ENCODE data around the gene SLC25A26. TPM values are rescaled to one million over a fixed set of nuclear protein-coding genes. Genes with fewer than 3 reads are reported as not detected.

SLC25A26 gene
- total RNA-seq, 1 experiment from 2014 or later, result 23.8 TPM

- no peak for TF ChIP-seq REST (IDR thresholded peaks at IDR 0.05; ENCODE audit: low read depth)
- no peak for TF ChIP-seq EGR1 (IDR thresholded peaks at IDR 0.05; ENCODE audit: low read depth)
- TF ChIP-seq FOSL1 (IDR thresholded peaks at IDR 0.05; ENCODE audit: low read depth), result no peak
- no peak for TF ChIP-seq CBX3 (IDR thresholded peaks at IDR 0.05; ENCODE audit: low read depth)
- no peak for TF ChIP-seq TCF7L2 (IDR thresholded peaks at IDR 0.05; ENCODE audit: borderline replicate concordance, extremely low read depth, insufficient read depth, insufficient read length)
- no peak for TF ChIP-seq ELF1 (IDR thresholded peaks at IDR 0.05; ENCODE audit: borderline replicate concordance, low read depth)
- TF ChIP-seq ATF3 (IDR thresholded peaks at IDR 0.05), result no peak
- no peak for TF ChIP-seq EZH2 (IDR thresholded peaks at IDR 0.05)
- TF ChIP-seq SP1 (IDR thresholded peaks at IDR 0.05; ENCODE audit: low read depth), result no peak
- TF ChIP-seq POLR2AphosphoS5 (IDR thresholded peaks at IDR 0.05; ENCODE audit: low read depth, low read length), result no peak
- TF ChIP-seq ZBTB33 (IDR thresholded peaks at IDR 0.05; ENCODE audit: extremely low read depth, insufficient replicate concordance, low read length), result no peak
- TF ChIP-seq CEBPB (IDR thresholded peaks at IDR 0.05; ENCODE audit: low read depth), result no peak
- H3K27me3 ChIP-seq (ENCODE audit: insufficient read depth, low read length), result no peaks in the 10 kb centered on the region
- RAD21 ChIA-PET (ENCODE audit: low non-redundant PET in 1 of 2, low total read pairs in 2 of 2, uncharacterized antibody in 2 of 2, unreplicated experiment in 2 of 2), result no interaction called here
- no peak overlapping the region for H3K4me2 ChIP-seq (ENCODE audit: low read length)
- BruUV-seq (replicated peaks), result no TSS peak
- H3K9me2 ChIP-seq (ENCODE audit: insufficient read depth), result no peaks in the 10 kb centered on the region
- no peaks in the 10 kb centered on the region for H4K20me1 ChIP-seq (ENCODE audit: insufficient read depth)
- H3K36me3 ChIP-seq (ENCODE audit: control insufficient read depth in 1 of 2, insufficient read depth in 2 of 2, low read length in 2 of 2), result no peaks in the 10 kb centered on the region
- H3K9ac ChIP-seq (ENCODE audit: low read length), result no peak overlapping the region
- H3K79me2 ChIP-seq (ENCODE audit: insufficient read depth, low read length), result 0 out of 2 replicates have a peak, but pooled peaks cover 3% of the 10 kb centered on the region
- ATAC-seq (no peak), DNase-seq (ENCODE audit: low read depth, low spot score) (no peak)
- POLR2A ChIA-PET, result no interaction called here
- no peaks in the 10 kb centered on the region for H3K9me3 ChIP-seq (ENCODE audit: control insufficient read depth in 1 of 2, insufficient read depth in 1 of 2, low read depth in 1 of 2, low read length in 2 of 2)
- H2AFZ ChIP-seq (ENCODE audit: low read depth, low read length, poor library complexity, severe bottlenecking), result no peak overlapping the region
- no peak overlapping the region for H3K4me3 ChIP-seq (replicated peaks in 1 of 2; ENCODE audit: low read depth in 1 of 2, low read length in 2 of 2)
- intact Hi-C loops (cut with micrococcal nuclease), result no loop called here
- no peak overlapping the region for H3K27ac ChIP-seq (ENCODE audit: low read depth, low read length)
- 0 out of 4 replicates have a peak, but pooled peaks cover 0 to 3% of the 10 kb centered on the region in 2 experiments for H3K4me1 ChIP-seq (ENCODE audit: control insufficient read depth in 1 of 2, insufficient read depth in 2 of 2, low read length in 2 of 2)
- CTCF ChIA-PET, result no interaction called here
Measured at GRCh38 chr3:66265649-66266048, 44.8 kb downstream of the SLC25A26 start.

Measured in HCT116 (cell line).